SW 1271 (cell line): ENCODE data around the gene FUCA1.
"Not testable (repeated sequence)": the region's sequence is repeated elsewhere in the genome, so short reads cannot be mapped to it uniquely, and the experiment has no call there.

ENCODE experiments used
- DNase-seq, 2 experiments: peaks; one replicate each; lab custom pipeline; 2025; lab: John Stamatoyannopoulos, UW

The FUCA1 gene

GRCh38 chr1:23867895-23868556, at the start of gene FUCA1:
Gene FUCA1, minus strand, starts transcription at chr1:23868290. Its CDS starts 4 bp downstream, at chr1:23868286.
- peak; percentile 74 to 82 for DNase-seq

GRCh38 chr1:23916209-23917131, 48.4 kb upstream of the FUCA1 start:
- DNase-seq, result peak in 1 of 2 experiments; percentile 12

GRCh38 chr1:23915466-23915865, 47.4 kb upstream of the FUCA1 start:
- no peak for DNase-seq

- no peak for DNase-seq
Measured at GRCh38 chr1:23914921-23915320, 46.8 kb upstream of the FUCA1 start.

GRCh38 chr1:23913212-23913880, 45.3 kb upstream of the FUCA1 start, which contains the start of gene CNR2:
Gene CNR2, minus strand, starts transcription at chr1:23913362. Its CDS starts 37,745 bp downstream, at chr1:23875617.
- no peak for DNase-seq

GRCh38 chr1:23911921-23912320, 43.8 kb upstream of the FUCA1 start:
- DNase-seq, result no peak

- no peak for DNase-seq
Measured at GRCh38 chr1:23910553-23911246, 42.6 kb upstream of the FUCA1 start.

- DNase-seq, result no peak
Measured at GRCh38 chr1:23910144-23910543, 42.1 kb upstream of the FUCA1 start.

GRCh38 chr1:23909412-23909811, 41.3 kb upstream of the FUCA1 start:
- no peak for DNase-seq

GRCh38 chr1:23908453-23909341, 40.6 kb upstream of the FUCA1 start:
- DNase-seq, result no peak

GRCh38 chr1:23906731-23907130, 38.6 kb upstream of the FUCA1 start:
- no peak for DNase-seq

GRCh38 chr1:23905461-23906025, 37.5 kb upstream of the FUCA1 start:
- no peak for DNase-seq

GRCh38 chr1:23904748-23905357, 36.8 kb upstream of the FUCA1 start:
- no peak for DNase-seq

GRCh38 chr1:23903754-23904153, 35.7 kb upstream of the FUCA1 start:
- DNase-seq, result no peak

GRCh38 chr1:23902321-23903278, 34.5 kb upstream of the FUCA1 start:
- DNase-seq, result no peak

GRCh38 chr1:23900017-23900416, 31.9 kb upstream of the FUCA1 start:
- not testable (repeated sequence) for DNase-seq

GRCh38 chr1:23899070-23899469, 31.0 kb upstream of the FUCA1 start:
- no peak for DNase-seq

GRCh38 chr1:23897083-23897482, 29.0 kb upstream of the FUCA1 start:
- DNase-seq, result no peak

GRCh38 chr1:23896491-23896890, 28.4 kb upstream of the FUCA1 start:
- no peak for DNase-seq
